GM21737 (cell line): ENCODE results near the gene TMEM37.
A peak's percentile ranks its signal among the peaks of the same experiment; 100 is the strongest.

ENCODE experiments used
- ATAC-seq: cut with Tn5 transposase; IDR thresholded peaks from one replicate; pipeline ENCODE4 v1.9.1; 2021; ENCODE audit warnings: mild to moderate bottlenecking, moderate library complexity; ENCODE audit not compliant: unreplicated experiment

Gene TMEM37

DNA sequence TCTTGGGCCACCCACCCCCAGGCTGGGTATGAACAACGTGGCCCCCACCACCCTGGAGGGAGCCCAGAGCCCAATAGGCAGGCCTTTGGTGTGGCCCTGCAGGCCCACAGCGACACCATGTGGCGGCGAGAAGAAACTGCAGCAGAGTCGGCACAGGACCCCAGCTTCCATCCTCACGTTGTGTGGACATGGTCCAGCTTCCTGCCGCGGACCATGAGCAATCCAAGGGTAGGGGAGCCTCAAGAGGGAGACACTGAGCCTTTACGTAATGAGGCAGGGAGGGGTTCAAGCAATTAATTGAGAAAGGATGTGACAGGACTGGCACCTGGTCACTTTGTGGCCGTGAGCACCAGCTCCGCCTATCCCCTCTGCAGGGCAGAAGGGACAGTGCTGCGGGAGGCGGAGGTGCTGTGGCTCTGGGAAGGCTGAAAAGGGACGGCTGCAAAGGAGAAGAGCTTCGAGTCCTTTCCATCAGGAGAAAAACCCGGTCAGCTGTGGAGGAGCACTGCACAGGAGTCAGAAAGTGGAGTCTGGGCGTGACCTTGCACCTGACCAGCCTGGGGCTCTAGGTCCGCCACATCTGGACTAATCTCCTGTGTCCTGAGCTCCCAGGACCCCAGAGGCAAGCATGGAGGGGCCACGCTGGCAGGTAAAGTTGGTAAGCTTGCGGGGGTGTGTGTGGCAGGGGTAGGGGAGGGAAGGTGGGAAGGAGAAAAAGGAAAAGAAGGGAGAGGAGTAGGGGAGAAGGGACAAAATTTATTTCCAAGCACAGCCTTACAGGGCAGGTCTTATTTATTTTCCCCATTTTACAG, 44.9 kb downstream of the TMEM37 start:
- ATAC-seq, result no peak

DNA sequence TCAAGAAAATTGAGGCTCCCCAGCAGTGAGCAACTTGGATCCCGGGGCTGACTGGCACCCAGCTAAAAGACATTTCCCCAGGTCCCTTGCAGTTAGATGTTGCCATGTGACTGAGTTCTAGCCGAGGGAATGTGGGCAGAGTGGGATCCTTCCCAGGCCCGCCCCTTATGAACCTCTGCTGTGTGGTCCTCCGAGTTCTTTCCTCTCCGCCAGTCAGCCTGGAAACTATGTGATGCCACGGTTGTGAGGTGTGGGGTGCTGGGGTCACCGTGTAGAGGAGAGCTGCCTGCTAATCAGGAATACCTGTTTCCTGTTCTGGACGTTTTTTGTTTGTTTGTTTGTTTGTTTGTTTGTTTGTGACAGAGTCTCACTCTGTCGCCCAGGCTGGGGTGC, 45.5 kb downstream of the TMEM37 start:
- ATAC-seq, result no peak

DNA sequence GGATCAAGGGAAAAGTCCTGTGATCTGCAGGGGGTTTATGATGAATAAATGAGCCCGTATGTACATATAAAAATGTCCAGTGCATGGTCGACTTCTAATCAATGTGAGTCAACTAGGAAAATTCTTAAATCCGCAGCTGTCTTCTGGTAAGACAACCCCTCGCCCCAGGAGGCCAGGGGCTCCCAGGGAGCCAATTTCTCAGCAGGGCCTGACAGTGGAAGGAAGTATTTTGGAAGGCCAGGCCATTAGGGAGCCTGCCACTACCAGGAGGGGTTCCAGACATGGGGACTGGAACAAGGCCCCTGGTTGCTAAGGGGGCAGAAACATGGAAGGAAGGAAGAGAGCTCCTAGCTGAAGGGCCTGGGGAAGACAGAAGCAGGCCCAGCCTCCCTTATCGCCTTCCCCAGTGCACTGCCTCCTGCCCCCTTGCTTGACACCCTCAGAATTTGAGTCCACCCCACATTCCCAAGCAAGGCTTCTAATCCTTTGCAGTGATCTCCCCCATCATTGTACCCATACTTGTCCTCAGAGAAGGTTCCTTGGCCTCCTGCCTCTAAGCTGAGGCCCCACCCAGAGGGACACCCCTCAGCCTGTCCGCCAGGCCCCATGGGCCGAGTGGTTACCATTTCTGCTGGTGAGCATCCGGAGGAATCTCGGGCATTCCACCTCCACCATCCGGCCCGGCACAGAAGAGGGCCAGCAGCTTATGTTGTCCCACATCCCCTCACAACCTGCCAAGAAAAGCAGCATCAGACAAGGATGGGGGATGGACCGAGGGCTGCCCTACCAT, 46.7 kb downstream of the TMEM37 start:
- no peak for ATAC-seq

DNA sequence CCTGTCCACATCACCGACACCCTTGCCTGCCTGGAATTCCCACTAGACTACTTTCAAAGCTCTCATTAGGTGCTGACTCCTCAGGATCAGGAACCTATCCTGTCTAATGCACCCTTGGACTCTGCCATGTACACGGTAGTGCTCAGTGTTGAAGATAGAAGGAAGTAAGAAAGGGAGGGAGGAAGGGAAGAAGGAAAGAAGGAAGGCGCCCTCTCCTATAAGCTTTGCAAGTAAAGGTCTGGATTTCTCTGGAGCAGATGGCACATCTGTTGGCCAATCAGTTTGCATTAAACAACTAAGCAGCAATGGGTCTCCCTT, 47.3 kb downstream of the TMEM37 start:
- no peak for ATAC-seq

DNA sequence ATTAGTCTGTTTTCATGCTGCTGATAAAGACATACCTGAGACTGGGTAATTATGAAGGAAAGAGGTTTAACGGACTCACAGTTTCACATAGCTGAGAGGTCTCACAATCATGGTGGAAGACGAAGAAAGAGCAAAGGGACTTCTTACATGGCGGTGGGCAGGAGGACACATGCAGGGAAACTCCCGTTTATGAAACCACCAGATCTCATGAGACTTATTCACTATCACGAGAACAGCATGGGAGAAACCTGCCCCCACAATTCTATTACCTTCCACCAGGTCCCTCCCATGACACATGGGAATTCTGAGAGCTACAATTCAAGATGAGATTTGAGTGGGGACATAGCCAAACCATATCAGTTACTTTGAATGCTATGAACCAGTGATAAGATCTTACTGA, 48.5 kb downstream of the TMEM37 start:
- no peak for ATAC-seq

DNA sequence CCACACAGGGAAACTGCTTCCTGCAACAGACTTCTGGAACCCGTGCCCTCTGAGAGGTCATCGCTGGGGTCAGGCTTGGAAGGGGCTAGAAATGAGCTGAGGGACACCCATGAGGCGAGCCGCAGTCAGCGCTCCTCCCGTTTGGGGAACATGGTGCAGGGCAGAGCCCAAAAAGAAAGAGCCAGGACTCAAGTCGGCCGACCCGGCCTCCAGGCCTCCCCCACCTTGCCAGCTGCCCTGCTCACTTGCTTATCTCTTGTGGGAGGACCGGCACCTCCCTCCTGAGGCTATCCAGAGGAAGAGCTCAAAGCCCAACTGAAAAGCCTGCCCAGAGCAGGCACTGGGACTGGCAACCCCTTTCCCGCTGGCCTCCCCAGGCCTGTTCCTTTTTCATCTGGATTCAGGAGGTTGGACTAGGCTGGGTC, 49.1 kb downstream of the TMEM37 start:
- no peak for ATAC-seq

DNA sequence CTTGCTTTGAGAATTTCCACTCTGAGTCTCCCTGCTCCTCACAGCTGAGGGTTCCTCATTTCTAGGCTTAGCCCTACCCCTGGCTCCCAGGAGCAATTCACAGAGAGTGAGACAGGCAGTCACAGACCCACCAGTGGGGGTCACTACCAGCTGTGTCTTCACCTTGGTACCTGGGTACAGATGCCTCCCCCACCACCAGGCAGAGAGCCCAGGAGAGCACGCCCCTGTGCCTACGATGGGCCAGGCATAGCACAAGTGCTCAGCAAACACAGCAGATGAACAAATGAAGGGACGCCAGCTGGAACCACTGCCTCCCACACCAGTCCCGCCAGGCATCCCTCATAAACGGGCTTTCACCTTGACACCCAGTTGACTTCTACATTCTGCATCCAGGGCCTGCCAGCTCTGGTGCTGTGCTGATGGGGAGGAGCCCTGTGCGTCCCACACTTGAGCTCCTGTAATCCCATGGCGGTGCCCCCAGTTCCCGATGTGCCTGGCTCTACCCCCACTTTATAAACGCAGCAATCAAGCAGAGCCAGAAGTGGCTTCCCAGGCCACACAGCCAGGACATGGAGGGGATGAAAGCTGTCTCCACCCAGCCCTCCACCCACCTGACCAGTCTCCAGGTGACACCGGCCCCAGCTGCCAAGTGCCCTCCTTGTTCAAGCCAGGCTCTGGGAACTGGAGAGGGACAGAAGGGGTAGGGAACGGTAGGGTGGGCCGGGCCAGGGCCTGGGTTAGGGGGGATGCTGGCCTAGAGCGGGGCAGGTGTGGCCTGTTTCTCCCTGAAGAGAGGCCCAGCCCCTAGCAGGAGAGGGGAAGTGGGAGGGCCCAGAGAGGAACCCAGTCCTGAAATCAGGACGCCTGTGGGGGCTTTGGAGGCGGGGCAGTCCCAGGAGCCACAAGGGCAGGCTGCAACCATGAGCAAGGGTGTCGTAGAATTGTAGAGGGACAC, 50.1 kb downstream of the TMEM37 start:
- ATAC-seq, result no peak

DNA sequence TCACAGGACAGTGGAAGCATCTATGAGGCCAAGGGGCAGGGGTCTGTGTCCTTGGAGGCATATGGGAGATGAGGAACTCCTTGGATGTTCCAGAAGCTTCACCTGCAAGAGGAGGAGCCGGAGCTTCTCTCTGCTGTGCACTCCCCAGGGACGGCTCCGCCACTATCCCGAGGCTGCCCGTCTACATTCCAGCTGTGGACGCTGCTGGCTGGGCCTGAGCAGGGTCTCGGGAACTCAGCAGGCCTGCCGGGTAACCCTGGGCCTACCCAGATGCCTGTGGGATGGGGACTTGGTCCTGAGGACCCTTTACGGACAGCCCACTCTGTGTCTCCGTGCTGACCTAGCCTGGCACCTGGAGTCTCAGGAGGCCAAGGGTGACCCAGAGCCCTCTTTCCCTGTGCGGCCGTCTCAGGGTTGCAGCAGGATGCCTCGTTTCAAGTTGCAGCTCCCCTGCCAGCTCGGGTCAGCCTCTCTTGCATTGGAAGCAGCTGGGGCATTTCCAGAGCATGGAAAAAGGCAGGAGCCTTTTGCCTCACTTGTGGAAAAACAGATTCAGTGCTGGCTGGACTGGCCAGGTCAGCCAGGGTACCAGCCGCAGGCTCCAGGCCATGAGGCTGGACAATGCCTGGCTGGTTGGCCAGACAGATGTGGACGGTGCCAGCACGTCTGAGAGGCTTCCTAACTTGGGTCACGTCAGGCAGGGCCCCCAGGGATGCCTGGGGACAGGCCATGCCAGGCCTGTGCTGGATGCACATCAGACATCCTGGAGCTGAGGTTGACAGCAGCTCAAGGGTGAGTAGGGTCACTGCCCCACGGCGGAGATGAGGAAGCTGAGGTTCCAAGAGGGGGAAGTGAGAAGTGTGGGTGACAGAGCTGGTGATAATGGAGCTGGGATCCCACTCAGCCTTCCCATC, 51.1 kb downstream of the TMEM37 start:
- ATAC-seq, result no peak

DNA sequence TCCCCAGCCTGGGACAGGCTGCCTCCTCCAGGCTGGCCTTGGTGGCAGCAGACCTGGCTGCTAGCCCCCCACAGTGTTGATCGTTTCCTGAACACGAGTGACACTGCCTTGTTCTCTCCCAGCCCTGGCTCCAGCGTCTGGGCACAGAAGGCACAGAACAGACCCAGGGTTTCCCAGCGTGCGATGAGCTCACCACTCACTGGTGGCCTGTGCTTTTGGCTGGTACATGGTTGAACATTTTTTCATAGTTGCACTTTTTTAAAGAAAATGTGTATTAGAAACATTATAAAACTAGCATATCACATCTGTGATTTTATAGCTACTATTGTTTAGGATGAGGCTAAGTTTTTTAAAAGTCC, 51.7 kb downstream of the TMEM37 start:
- no peak for ATAC-seq

DNA sequence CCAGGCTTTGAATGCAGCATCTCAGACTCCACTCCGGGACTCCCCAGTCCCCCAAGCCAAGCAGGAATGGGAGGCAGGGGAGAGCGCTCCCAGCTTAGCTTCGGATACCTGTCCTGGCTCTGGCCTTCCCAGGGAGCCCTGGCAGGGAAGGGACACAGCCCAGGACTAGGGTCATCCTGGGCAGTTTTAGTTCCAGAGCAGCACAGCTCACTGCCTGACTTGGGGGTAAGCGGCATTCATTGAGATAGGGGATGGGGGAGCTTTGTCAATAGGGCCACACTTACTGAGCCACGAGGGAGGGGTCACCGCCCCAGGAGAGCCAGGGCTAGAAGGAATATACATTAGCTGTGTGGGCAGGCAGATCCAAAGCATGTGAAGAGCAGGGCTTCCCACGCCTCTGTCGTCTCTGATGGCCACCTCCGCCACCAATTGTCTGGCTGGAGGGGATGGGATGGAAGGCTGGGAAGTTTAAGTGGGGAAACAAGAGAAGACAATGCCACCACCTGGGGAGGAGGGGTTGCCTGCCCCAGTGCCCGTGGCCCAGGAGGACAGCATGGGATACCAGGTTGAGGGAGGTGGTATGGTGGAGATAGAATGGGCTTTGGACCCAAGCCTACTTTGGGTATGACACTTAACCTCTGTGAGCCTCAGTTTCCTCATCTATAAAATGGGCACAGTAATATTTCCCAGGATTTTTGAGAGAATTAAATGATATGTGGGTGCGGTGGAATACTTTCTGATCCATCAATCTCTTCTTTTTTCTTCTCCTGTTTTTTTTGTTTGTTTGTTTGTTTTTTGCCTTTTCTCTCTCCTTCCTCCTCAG, 52.5 kb downstream of the TMEM37 start:
- ATAC-seq, result no peak

DNA sequence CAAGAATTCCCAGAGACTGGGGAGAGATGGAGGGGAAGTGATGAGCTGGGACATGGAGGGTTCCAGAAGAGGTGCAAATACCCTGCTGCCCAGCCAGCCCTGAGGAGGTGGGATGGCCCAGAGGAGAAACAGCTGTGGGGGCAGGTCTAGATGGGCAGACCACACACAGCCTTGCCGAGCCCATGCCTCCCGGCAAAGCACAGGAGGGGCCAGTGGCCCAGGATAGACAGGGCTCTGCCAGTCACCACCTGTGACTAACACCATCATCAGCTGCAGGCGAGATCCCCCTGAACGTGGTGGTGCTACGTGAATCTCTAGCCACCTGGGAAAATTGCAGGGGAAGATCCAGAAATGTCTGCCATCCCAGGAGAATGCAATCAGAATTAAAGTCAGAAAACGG, 53.2 kb downstream of the TMEM37 start:
- no peak for ATAC-seq

DNA sequence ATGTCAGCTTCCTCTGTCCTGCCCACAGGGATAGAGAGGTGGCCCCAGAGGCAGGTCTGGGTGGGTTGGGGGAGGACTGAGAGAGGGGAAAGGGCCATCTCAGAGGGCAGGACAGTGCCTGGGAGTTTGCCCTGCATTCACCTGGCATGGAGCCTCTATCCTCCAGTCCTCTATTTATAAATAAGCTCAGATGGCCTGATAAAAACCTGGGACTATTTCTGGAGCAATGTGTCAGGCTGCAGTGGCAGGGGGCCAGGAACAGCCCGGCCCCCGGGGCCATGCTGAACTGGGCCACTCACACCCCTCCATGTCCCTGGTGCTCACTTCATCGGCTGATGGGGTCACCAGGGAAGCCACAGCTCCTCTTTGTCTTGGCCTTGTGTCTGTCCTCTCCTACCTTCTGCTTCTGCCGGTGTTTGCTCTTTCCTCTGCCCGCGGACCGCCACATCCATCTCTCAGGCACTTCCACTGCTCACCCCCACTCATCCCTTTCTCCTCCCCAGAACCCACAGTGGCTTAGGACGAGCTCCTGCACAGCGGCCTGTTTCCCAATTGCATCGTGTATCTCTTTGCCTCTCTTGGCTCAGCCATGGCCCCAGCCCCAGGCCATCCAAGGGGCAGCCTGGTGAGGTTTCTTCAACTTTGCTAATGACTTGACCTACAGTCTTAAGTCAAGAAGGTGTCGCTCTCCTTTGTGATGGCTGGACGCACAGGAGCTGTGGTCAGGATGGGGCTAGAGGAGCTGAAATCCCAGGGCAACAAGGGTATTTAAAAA, 53.9 kb downstream of the TMEM37 start:
- ATAC-seq, result no peak

DNA sequence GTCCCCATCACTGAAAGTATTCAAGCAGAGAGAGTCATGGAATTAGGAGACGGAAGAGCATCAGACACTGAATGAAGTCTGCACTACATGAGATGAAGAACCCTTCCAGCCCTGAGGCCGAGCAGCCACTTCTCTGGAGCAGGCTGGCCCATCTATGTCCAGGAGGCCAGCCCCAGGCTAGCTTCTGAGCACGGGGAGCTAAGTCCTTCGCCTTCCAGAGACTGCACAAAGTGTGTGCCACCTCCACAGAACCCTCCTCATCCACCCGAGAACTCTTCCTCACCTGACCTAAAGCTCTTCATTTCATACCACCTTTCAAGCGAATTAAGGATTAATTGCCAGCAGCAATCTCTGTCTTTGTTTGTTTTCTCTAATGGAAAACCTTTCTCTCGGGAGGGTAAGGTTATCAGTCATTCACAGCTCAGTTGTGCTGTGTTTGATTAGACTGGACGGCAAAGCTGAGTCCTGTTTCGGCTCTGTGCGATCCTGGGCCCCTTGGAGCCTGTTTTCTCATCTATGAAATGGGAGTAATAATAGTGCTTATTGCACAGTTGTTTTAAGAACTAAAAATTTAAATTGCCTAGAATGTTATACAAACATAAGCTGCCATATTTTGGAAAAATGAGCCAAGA, 54.7 kb downstream of the TMEM37 start:
- ATAC-seq, result no peak

DNA sequence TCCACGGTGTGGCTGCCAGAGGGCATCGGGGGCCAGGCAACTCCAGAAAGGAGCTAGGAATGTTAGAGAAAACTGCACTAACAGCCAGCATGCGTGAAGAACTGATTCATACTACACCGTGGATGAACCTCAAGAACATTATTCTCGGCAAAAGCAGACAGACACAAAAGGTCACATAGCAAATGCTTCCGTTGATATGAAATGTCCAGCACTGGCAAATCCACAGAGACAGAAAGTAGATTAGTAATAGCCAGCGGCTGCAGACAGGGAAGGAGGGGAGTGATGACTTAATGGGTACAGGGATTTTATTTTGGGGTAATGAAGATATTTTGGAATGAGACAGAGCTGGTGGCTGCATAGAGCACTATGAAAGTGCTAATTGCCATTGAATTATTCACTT, 55.2 kb downstream of the TMEM37 start:
- ATAC-seq, result no peak

DNA sequence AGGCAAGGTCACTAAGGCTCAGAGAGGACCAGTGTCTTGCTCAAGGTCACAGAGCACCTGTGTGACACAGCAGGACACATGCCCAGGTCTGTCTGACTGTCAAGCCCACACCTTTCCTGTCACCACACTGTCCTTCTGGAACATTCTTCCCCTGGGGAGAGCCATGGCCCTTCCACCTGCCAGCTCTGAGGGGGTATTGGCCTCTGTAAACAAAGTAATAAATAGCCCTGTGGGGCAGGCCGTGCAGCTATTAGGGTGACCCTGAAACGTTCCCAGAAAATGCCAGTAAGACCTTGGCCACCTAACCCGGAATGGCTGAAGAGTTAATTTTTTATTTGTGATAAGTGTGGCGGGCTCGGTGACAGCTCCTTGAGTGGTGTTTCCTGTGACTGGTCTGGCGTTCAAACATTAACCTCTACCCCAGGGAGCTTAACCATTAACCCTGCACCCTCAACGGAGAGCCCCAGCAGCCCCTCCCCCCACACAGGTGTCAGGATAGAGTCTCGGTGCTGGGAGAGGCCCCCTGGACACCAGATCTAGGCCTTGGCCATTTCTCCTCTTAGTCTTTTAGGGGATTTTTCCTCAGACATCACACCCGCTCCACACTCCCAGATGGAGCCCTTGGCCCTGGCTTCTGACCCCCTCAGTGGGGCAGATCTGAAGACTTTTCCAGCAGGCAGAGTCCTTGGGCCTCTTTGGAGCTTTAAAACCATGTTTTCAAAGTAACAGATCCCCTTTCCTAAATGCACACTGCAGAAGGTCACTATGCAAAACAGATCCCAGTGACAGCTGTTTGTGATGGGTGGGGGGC, 56.0 kb downstream of the TMEM37 start:
- ATAC-seq, result peak; percentile 88
